ENCODE data around the gene GART.

Gene GART

GRCh38 chr21:33554236-33554981, 12.5 kb upstream of the GART start:
- H3K4me3 ChIP-seq (ENCODE audit: control insufficient read depth in 1 of 7, extremely low read depth in 1 of 7, insufficient read depth in 4 of 7, low read depth in 2 of 7, low read length in 6 of 7): no peak overlapping the region
- H3K9me3 ChIP-seq (ENCODE audit: control extremely low read depth in 1 of 5, control insufficient read depth in 4 of 5, insufficient read depth in 2 of 5, low read depth in 1 of 5, low read length in 4 of 5): no peaks in the 10 kb centered on the region
- no peaks in the 10 kb centered on the region for H3K4me1 ChIP-seq (ENCODE audit: control extremely low read depth in 1 of 4, control insufficient read depth in 4 of 4, insufficient read depth in 4 of 4, low read length in 3 of 4)
- WGBS (ENCODE audit: insufficient coverage): 97% methylated on average over 16 of the region's 18 CpGs
- CTCF ChIA-PET: interaction anchor here (1.5 to 2.4 kb wide), 3 partner anchors 9 to 11 kb away, joined by 3 to 14 read pairs (median 4); partner anchors contain the start of gene SON
- POLR2A ChIA-PET: interaction anchor here (0.6 kb wide), 1 partner anchor 16 kb away, joined by 3 read pairs; no protein-coding TSS in a partner anchor
- no peak for DNase-seq
- H3K27me3 ChIP-seq (replicated peaks in 2 of 5; ENCODE audit: control insufficient read depth in 4 of 5, insufficient read depth in 5 of 5, low read length in 4 of 5): no peaks in the 10 kb centered on the region
- no peak overlapping the region for H3K27ac ChIP-seq (ENCODE audit: insufficient read depth in 1 of 2, low read depth in 1 of 2, low read length in 2 of 2, poor library complexity in 1 of 2, severe bottlenecking in 2 of 2)
- H3K36me3 ChIP-seq (ENCODE audit: control insufficient read depth in 4 of 4, insufficient read depth in 4 of 4, low read length in 3 of 4): peaks cover 46 to 94% (median 74%) of the 10 kb centered on the region in 4 experiments

- POLR2A ChIA-PET: interaction anchor here (0.6 kb wide), 1 partner anchor 9 kb away, joined by 3 read pairs; no protein-coding TSS in a partner anchor
- Histone ChIP-seq H3K4me3 (ENCODE audit: control insufficient read depth in 1 of 7, extremely low read depth in 1 of 7, insufficient read depth in 4 of 7, low read depth in 2 of 7, low read length in 6 of 7) (no peak overlapping the region), H3K36me3 (ENCODE audit: control insufficient read depth in 4 of 4, insufficient read depth in 4 of 4, low read length in 3 of 4) (peaks cover 41 to 90% (median 79%) of the 10 kb centered on the region in 4 experiments), H3K4me1 (ENCODE audit: control extremely low read depth in 1 of 4, control insufficient read depth in 4 of 4, insufficient read depth in 4 of 4, low read length in 3 of 4) (no peaks in the 10 kb centered on the region), H3K27ac (ENCODE audit: insufficient read depth in 1 of 2, low read depth in 1 of 2, low read length in 2 of 2, poor library complexity in 1 of 2, severe bottlenecking in 2 of 2) (no peak overlapping the region), H3K9me3 (ENCODE audit: control extremely low read depth in 1 of 5, control insufficient read depth in 4 of 5, insufficient read depth in 2 of 5, low read depth in 1 of 5, low read length in 4 of 5) (no peaks in the 10 kb centered on the region), H3K27me3 (replicated peaks in 2 of 5; ENCODE audit: control insufficient read depth in 4 of 5, insufficient read depth in 5 of 5, low read length in 4 of 5) (no peaks in the 10 kb centered on the region)
- CTCF ChIA-PET: no interaction called here
- WGBS (ENCODE audit: insufficient coverage): 95% methylated on average over 12 of the region's 12 CpGs
- no peak for DNase-seq
Measured at GRCh38 chr21:33552999-33553598, 11.2 kb upstream of the GART start.

GRCh38 chr21:33552093-33552998, 10.4 kb upstream of the GART start:
- 97% methylated on average over 24 of the region's 24 CpGs for WGBS (ENCODE audit: insufficient coverage)
- no peaks in the 10 kb centered on the region for H3K9me3 ChIP-seq (ENCODE audit: control extremely low read depth in 1 of 5, control insufficient read depth in 4 of 5, insufficient read depth in 2 of 5, low read depth in 1 of 5, low read length in 4 of 5)
- no peak for DNase-seq
- H3K27ac ChIP-seq (ENCODE audit: insufficient read depth in 1 of 2, low read depth in 1 of 2, low read length in 2 of 2, poor library complexity in 1 of 2, severe bottlenecking in 2 of 2): no peak overlapping the region
- POLR2A ChIA-PET: interaction anchor here (0.6 kb wide), 1 partner anchor 8 kb away, joined by 3 read pairs; no protein-coding TSS in a partner anchor
- H3K27me3 ChIP-seq (replicated peaks in 2 of 5; ENCODE audit: control insufficient read depth in 4 of 5, insufficient read depth in 5 of 5, low read length in 4 of 5): no peaks in the 10 kb centered on the region
- no peaks in the 10 kb centered on the region for H3K4me1 ChIP-seq (ENCODE audit: control extremely low read depth in 1 of 4, control insufficient read depth in 4 of 4, insufficient read depth in 4 of 4, low read length in 3 of 4)
- CTCF ChIA-PET: interaction anchor here (1.3 kb wide), 1 partner anchor 9 kb away, joined by 6 read pairs; the partner anchor contains the start of gene SON
- H3K4me3 ChIP-seq (ENCODE audit: control insufficient read depth in 1 of 7, extremely low read depth in 1 of 7, insufficient read depth in 4 of 7, low read depth in 2 of 7, low read length in 6 of 7): no peak overlapping the region
- H3K36me3 ChIP-seq (ENCODE audit: control insufficient read depth in 4 of 4, insufficient read depth in 4 of 4, low read length in 3 of 4): peaks cover 36 to 89% (median 73%) of the 10 kb centered on the region in 4 experiments

GRCh38 chr21:33551664-33552063, 9.7 kb upstream of the GART start:
- no peaks in the 10 kb centered on the region for H3K27me3 ChIP-seq (replicated peaks in 2 of 5; ENCODE audit: control insufficient read depth in 4 of 5, insufficient read depth in 5 of 5, low read length in 4 of 5)
- H3K4me3 ChIP-seq (ENCODE audit: control insufficient read depth in 1 of 7, extremely low read depth in 1 of 7, insufficient read depth in 4 of 7, low read depth in 2 of 7, low read length in 6 of 7): no peak overlapping the region
- CTCF ChIA-PET: interaction anchor here (0.9 to 1.3 kb wide), 2 partner anchors 8 to 54 kb away, joined by 4 to 6 read pairs; partner anchors contain the start of gene SON
- no peaks in the 10 kb centered on the region for H3K9me3 ChIP-seq (ENCODE audit: control extremely low read depth in 1 of 5, control insufficient read depth in 4 of 5, insufficient read depth in 2 of 5, low read depth in 1 of 5, low read length in 4 of 5)
- POLR2A ChIA-PET: interaction anchor here (1.0 kb wide), 1 partner anchor 10 kb away, joined by 3 read pairs; the partner anchor contains the start of gene GART
- WGBS (ENCODE audit: insufficient coverage): 96% methylated on average over 2 of the region's 2 CpGs
- DNase-seq: no peak
- peaks cover 34 to 88% (median 72%) of the 10 kb centered on the region in 4 experiments for H3K36me3 ChIP-seq (ENCODE audit: control insufficient read depth in 4 of 4, insufficient read depth in 4 of 4, low read length in 3 of 4)
- no peaks in the 10 kb centered on the region for H3K4me1 ChIP-seq (ENCODE audit: control extremely low read depth in 1 of 4, control insufficient read depth in 4 of 4, insufficient read depth in 4 of 4, low read length in 3 of 4)
- H3K27ac ChIP-seq (ENCODE audit: insufficient read depth in 1 of 2, low read depth in 1 of 2, low read length in 2 of 2, poor library complexity in 1 of 2, severe bottlenecking in 2 of 2): no peak overlapping the region

GRCh38 chr21:33550772-33551660, 9.1 kb upstream of the GART start:
- H3K27me3 ChIP-seq (replicated peaks in 2 of 5; ENCODE audit: control insufficient read depth in 4 of 5, insufficient read depth in 5 of 5, low read length in 4 of 5): no peaks in the 10 kb centered on the region
- no peak for DNase-seq
- H3K4me1 ChIP-seq (ENCODE audit: control extremely low read depth in 1 of 4, control insufficient read depth in 4 of 4, insufficient read depth in 4 of 4, low read length in 3 of 4): peaks cover 0 to 2% (median under 1%) of the 10 kb centered on the region in 4 experiments
- H3K27ac ChIP-seq (ENCODE audit: insufficient read depth in 1 of 2, low read depth in 1 of 2, low read length in 2 of 2, poor library complexity in 1 of 2, severe bottlenecking in 2 of 2): no peak overlapping the region
- POLR2A ChIA-PET: interaction anchor here (1.0 kb wide), 1 partner anchor 9 kb away, joined by 3 read pairs; the partner anchor contains the start of gene GART
- no peaks in the 10 kb centered on the region for H3K9me3 ChIP-seq (ENCODE audit: control extremely low read depth in 1 of 5, control insufficient read depth in 4 of 5, insufficient read depth in 2 of 5, low read depth in 1 of 5, low read length in 4 of 5)
- CTCF ChIA-PET: interaction anchor here (0.9 to 1.3 kb wide), 2 partner anchors 8 to 55 kb away, joined by 4 to 6 read pairs; partner anchors contain the start of gene SON
- H3K4me3 ChIP-seq (ENCODE audit: control insufficient read depth in 1 of 7, extremely low read depth in 1 of 7, insufficient read depth in 4 of 7, low read depth in 2 of 7, low read length in 6 of 7): no peak overlapping the region
- 98% methylated on average over 22 of the region's 23 CpGs for WGBS (ENCODE audit: insufficient coverage)
- peaks cover 31 to 87% (median 72%) of the 10 kb centered on the region in 4 experiments for H3K36me3 ChIP-seq (ENCODE audit: control insufficient read depth in 4 of 4, insufficient read depth in 4 of 4, low read length in 3 of 4)

All from common myeloid progenitor, CD34-positive (primary cell).